ENCODE measurements around the gene HCFC1.
A peak's percentile ranks its signal among the peaks of the same experiment; 100 is the strongest.

HCFC1 gene

DNA sequence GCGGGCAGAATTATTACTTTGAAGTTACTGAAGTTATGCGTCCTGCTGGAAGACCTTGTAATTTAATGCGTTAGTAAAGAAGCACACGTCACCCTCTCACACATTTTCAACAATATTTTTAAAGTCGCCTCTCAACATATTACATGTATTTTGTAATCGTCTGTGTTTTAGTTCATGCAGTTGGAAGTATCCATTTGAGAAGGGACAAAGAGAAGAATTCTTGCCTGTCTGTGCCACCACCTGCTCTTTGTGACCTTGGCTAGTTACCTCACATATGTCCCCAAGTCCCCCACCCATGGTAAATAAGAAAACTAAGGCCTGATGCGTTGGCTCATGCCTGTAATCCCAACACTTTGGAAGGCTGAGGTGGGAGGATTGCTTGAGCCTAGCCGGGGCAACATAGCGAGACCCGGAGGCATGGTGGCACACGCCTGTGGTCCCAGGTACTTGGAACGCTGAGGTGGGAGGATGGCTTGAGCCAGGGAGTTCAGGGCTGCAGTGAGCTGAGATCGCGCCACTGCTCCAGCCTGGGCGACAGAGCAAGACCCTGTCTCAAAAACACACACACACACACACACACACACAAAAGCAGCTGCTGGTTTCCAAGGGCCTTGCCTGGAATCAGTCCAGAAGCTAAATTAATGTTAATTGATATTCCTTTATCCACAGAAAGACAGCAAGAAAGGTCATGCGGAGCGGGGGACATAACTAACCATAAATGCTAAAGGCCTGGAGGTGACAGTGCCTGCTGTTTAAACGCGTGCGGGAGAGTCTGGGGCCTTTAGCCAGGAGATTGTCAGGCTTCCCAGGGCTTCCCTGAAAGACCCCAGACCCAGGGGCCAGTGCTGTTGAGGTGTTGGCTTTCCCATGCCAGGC, 1.7 kb upstream of the HCFC1 start:
- peak; percentile 71 for DNase-seq

- DNase-seq, result peak; percentile 94
Measured at GRCh38 chrX:153972368-153973126, 929 bp upstream of the HCFC1 start, which contains the start of gene TMEM187. Gene TMEM187, plus strand, starts transcription at chrX:153972754. Its CDS starts 9,309 bp downstream, at chrX:153982063.

DNA sequence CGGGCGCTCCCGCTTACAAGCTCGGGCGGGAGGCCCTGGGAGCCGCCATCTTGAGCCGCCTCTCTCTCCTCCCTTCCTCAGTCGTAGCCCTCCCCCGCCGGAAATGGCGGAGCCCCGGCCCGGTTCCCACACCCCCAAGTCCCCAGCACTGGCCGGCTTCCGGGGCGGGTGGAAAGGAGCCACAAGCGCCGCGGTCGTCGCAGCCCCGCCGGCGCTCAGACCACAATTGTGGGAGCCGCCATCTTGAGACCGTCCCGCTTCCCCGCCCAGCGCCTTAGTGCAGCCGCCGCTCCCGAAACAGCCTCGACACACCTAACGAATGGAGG, 531 bp downstream of the HCFC1 start:
- DNase-seq, result peak; percentile 70

- DNase-seq, result peak; percentile 34
Measured at GRCh38 chrX:153970357-153971123, 1.1 kb downstream of the HCFC1 start.

GRCh38 chrX:153969904-153970356, 1.7 kb downstream of the HCFC1 start:
- DNase-seq, result no peak

DNA sequence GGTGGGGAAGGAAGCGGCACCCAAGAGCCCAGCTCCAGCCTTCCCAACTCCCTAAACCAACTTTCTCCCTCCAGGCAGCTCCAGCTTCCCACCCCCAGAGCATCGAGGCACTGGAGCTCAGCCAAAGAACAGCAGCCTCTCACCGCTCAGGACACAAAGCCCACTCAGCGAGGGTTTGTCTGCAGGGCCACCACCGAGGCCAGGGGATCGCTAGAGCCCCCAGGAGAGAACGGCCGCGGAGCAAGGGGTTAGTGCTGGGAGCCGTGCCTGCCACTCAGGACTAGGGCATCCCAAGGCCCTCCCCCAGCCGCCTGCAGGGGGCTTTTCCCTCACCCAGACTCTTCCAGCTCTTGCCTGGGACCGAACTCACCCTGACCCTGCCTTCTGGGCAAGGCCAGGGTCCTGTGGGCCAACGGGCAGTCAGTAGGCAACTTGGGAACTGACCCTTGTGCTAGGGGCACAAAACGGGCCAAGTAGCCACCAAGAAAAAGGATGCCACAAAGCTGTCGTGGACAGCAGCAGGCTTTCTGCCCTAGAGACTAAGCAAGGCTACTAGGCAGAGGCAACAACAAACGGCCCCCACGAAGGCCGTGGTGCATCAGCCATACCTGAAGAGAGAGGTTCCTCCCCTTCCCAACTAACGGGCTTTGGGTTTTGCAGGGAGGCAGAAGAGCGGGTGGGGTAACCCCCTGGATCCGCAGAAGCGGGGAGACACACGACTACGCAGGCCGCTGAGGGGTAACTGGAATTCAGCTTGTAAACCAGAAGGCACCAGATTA, 2.3 kb downstream of the HCFC1 start:
- no peak for DNase-seq

GRCh38 chrX:153968754-153969124, 2.9 kb downstream of the HCFC1 start:
- DNase-seq, result peak; percentile 13

- DNase-seq, result no peak
Measured at GRCh38 chrX:153968255-153968654, 3.4 kb downstream of the HCFC1 start.

- no peak for DNase-seq
Measured at GRCh38 chrX:153967536-153968224, 3.9 kb downstream of the HCFC1 start.

DNA sequence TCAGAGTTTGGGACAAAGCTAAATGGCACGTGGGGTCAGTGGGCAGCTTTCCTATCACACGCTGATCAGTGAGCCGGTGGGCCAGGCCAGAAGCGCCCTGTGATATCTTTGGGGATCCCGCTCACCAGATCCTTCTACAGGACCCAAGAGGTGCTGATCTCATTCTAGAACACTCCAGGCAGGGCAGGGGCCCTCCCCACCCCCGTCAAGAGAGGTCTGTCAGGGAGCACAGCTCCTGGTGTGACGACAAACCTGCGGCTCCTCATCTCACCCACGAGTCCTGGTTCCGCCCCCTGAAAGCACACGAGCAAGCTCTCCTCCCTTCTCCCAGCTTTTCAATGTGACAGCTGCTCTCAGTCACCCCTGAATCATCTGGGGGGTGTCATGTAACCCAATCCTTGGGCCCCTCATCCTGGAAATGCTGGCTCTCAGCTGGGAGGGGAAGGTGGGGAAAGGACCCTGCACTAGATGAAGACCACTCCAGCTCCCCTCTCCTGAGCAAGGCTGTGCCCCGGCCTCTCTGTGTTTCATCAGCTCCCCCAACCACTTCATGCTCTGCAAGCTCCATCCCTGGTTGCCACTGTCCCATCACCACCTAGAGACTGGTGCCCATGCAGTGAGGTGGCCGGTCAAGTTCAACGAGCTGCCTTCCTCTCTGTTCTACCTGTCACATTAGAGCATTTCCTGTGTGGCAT, 4.6 kb downstream of the HCFC1 start:
- no peak for DNase-seq

DNA sequence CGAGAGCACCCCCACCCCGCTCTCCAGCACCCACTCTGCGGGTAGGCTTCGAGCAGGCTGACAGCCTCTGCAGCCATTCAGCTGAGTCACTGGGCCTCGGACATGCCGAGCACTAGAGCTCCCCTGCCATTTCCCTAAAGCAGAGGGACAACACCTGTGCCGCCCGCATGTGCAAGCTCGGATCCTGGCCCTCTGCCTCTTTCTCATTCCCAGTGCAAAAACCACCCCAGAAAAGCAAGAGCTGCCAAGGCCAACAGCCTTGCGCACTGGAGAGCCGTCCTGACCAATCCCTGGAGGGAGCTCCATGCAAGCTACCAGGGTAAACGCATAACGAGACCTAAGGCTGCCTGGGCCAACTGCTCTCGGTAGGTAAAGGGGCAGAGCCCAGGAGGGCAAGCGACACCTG, 5.3 kb downstream of the HCFC1 start:
- no peak for DNase-seq

- DNase-seq, result no peak
Measured at GRCh38 chrX:153965406-153965805, 6.2 kb downstream of the HCFC1 start.

DNA sequence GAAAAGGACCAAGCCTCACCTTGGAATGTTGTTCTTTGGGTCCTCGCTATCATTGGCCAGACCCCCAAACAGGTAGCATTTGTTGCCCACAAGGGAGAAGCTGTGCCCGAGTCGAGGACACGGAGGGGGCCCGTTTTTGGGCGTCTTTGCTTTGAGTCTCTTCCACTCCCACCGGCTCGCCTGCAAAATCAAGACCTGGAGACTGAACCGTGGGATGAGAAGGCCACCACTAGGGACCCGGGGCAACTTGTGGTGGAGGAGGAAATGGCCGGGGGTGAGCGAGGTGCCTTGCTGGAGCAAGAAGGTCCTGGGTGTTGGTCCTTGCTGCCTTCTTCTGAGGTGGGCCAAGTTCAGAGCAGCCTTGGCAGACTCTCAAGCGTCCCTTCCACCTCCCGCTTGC, 7.5 kb downstream of the HCFC1 start:
- no peak for DNase-seq

GRCh38 chrX:153963546-153963945, 8.1 kb downstream of the HCFC1 start:
- no peak for DNase-seq

- DNase-seq, result no peak
Measured at GRCh38 chrX:153961292-153961691, 10.3 kb downstream of the HCFC1 start.

- no peak for DNase-seq
Measured at GRCh38 chrX:153960786-153961185, 10.8 kb downstream of the HCFC1 start.

- no peak for DNase-seq
Measured at GRCh38 chrX:153960077-153960476, 11.5 kb downstream of the HCFC1 start.

- DNase-seq, result no peak
Measured at GRCh38 chrX:153959649-153960048, 12.0 kb downstream of the HCFC1 start.

- DNase-seq, result no peak
Measured at GRCh38 chrX:153958605-153959004, 13.0 kb downstream of the HCFC1 start.

GRCh38 chrX:153957224-153957623, 14.4 kb downstream of the HCFC1 start:
- no peak for DNase-seq
